ENCODE measurements around the gene CEP104. TPM values are rescaled to one million over a fixed set of nuclear protein-coding genes. Genes with fewer than 3 reads are reported as not detected.

The CEP104 gene
- total RNA-seq, 1 experiment from 2014 or later = 35.6 TPM

GRCh38 chr1:3903141-3904005 lies 46.4 kb upstream of the CEP104 start:
- no peaks in the 10 kb centered on the region for H3K4me1 ChIP-seq
- no peak for TF ChIP-seq CTCF (IDR thresholded peaks at IDR 0.05; ENCODE audit: insufficient read depth in 1 of 2, low read depth in 1 of 2, low read length in 1 of 2, severe bottlenecking in 1 of 2, unreplicated experiment in 1 of 2)
- no peaks in the 10 kb centered on the region for H3K27me3 ChIP-seq (replicated peaks; ENCODE audit: control insufficient read depth, insufficient read depth, low read length)
- Mint-ChIP-seq H3K27ac (ENCODE audit: unreplicated experiment) (no peak overlapping the region), H3K27me3 (ENCODE audit: insufficient read depth, unreplicated experiment) (no peaks in the 10 kb centered on the region), H3K36me3 (ENCODE audit: insufficient read depth, unreplicated experiment) (peaks cover 6% of the 10 kb centered on the region), H3K4me3 (ENCODE audit: unreplicated experiment) (peak overlapping the region; percentile 20), H3K4me1 (ENCODE audit: low read depth, unreplicated experiment) (no peaks in the 10 kb centered on the region), H3K9me3 (ENCODE audit: unreplicated experiment) (no peaks in the 10 kb centered on the region)
- no peaks in the 10 kb centered on the region for H3K9me3 ChIP-seq
- POLR2A ChIA-PET = no interaction called here
- BruUV-seq (replicated peaks) = no TSS peak
- DNase-seq = no peak
- no peaks in the 10 kb centered on the region for H3K36me3 ChIP-seq (ENCODE audit: control insufficient read depth, insufficient read depth, low read length)
- CTCF ChIA-PET = no interaction called here
- intact Hi-C loops (cut with micrococcal nuclease; ENCODE audit: unreplicated experiment) = no loop called here
- H3K4me3 ChIP-seq (ENCODE audit: low read depth, low read length) = no peak overlapping the region

- Mint-ChIP-seq H3K4me1 (ENCODE audit: low read depth, unreplicated experiment) (no peaks in the 10 kb centered on the region), H3K27me3 (ENCODE audit: insufficient read depth, unreplicated experiment) (no peaks in the 10 kb centered on the region), H3K27ac (ENCODE audit: unreplicated experiment) (no peak overlapping the region), H3K4me3 (ENCODE audit: unreplicated experiment) (no peak overlapping the region), H3K9me3 (ENCODE audit: unreplicated experiment) (no peaks in the 10 kb centered on the region), H3K36me3 (ENCODE audit: insufficient read depth, unreplicated experiment) (peaks cover 6% of the 10 kb centered on the region)
- intact Hi-C loops (cut with micrococcal nuclease; ENCODE audit: unreplicated experiment) = no loop called here
- no peak for TF ChIP-seq CTCF (IDR thresholded peaks at IDR 0.05; ENCODE audit: insufficient read depth in 1 of 2, low read depth in 1 of 2, low read length in 1 of 2, severe bottlenecking in 1 of 2, unreplicated experiment in 1 of 2)
- CTCF ChIA-PET = no interaction called here
- H3K4me1 ChIP-seq = no peaks in the 10 kb centered on the region
- POLR2A ChIA-PET = no interaction called here
- H3K9me3 ChIP-seq = no peaks in the 10 kb centered on the region
- no peak overlapping the region for H3K4me3 ChIP-seq (ENCODE audit: low read depth, low read length)
- H3K27me3 ChIP-seq (replicated peaks; ENCODE audit: control insufficient read depth, insufficient read depth, low read length) = no peaks in the 10 kb centered on the region
- no peak for DNase-seq
- H3K36me3 ChIP-seq (ENCODE audit: control insufficient read depth, insufficient read depth, low read length) = no peaks in the 10 kb centered on the region
- BruUV-seq (replicated peaks) = no TSS peak
Observed at GRCh38 chr1:3902571-3903091, 45.6 kb upstream of the CEP104 start.

GRCh38 chr1:3902111-3902511 lies 45.1 kb upstream of the CEP104 start:
- H3K9me3 ChIP-seq = no peaks in the 10 kb centered on the region
- Mint-ChIP-seq H3K4me1 (ENCODE audit: low read depth, unreplicated experiment) (peaks cover 5% of the 10 kb centered on the region), H3K36me3 (ENCODE audit: insufficient read depth, unreplicated experiment) (peaks cover 6% of the 10 kb centered on the region), H3K9me3 (ENCODE audit: unreplicated experiment) (no peaks in the 10 kb centered on the region), H3K27me3 (ENCODE audit: insufficient read depth, unreplicated experiment) (no peaks in the 10 kb centered on the region), H3K27ac (ENCODE audit: unreplicated experiment) (no peak overlapping the region), H3K4me3 (ENCODE audit: unreplicated experiment) (no peak overlapping the region)
- intact Hi-C loops (cut with micrococcal nuclease; ENCODE audit: unreplicated experiment) = no loop called here
- no peak overlapping the region for H3K4me3 ChIP-seq (ENCODE audit: low read depth, low read length)
- no peaks in the 10 kb centered on the region for H3K4me1 ChIP-seq
- no peak for DNase-seq
- no peaks in the 10 kb centered on the region for H3K27me3 ChIP-seq (replicated peaks; ENCODE audit: control insufficient read depth, insufficient read depth, low read length)
- BruUV-seq (replicated peaks) = no TSS peak
- CTCF ChIA-PET = no interaction called here
- POLR2A ChIA-PET = no interaction called here
- H3K36me3 ChIP-seq (ENCODE audit: control insufficient read depth, insufficient read depth, low read length) = no peaks in the 10 kb centered on the region
- TF ChIP-seq CTCF (IDR thresholded peaks at IDR 0.05; ENCODE audit: insufficient read depth in 1 of 2, low read depth in 1 of 2, low read length in 1 of 2, severe bottlenecking in 1 of 2, unreplicated experiment in 1 of 2) = no peak
